Astrocyte of the spinal cord (primary cell): ENCODE measurements around the gene ERC2.
A peak's percentile ranks its signal among the peaks of the same experiment; 100 is the strongest.

ENCODE experiments used
- DNase-seq: peaks from one replicate; pipeline ENCODE4 v3.0.0; 2011; ENCODE audit warnings: low read depth, low spot score
- H3K4me3 ChIP-seq: 2 replicates; pipeline ENCODE4 v1.5.1; 2011; ENCODE audit warnings: low read depth, mild to moderate bottlenecking, low read length, moderate library complexity
- CTCF ChIP-seq: IDR thresholded peaks from 2 replicates; pipeline ENCODE4 v1.5.1; 2012; ENCODE audit warnings: low read depth, mild to moderate bottlenecking, low read length, inconsistent platforms
- in situ Hi-C: cut with HindIII; loops from 2 replicates; pipeline ENCODE4 v1.10.0; 2017; ENCODE audit warnings: low sequenced_read_pairs

The ERC2 gene

DNA sequence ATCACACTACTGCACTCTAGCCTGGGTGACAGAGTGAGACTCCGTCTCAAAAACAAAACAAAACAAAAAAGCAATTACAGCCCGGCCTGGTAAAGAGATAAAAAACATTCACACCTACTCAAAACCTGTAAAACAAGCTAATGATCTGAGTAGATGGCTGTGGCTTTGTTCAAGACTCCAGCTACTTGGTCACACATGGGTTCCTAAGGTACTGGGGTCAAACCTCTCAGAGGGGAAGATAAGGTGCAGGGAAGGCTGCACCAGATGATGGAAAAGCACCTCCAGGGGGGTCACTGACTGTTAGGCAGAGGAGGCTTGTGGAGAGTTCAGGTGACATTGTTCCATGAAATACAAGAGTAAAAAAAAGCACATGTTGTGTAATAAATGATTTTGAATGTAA, 531.0 kb downstream of the ERC2 start:
- no peak for DNase-seq
- no peak overlapping the region for H3K4me3 ChIP-seq
- TF ChIP-seq CTCF = no peak
- in situ Hi-C loops = no loop called here

GRCh38 chr3:55936549-55937052, 531.7 kb downstream of the ERC2 start:
- no peak for DNase-seq
- no peak overlapping the region for H3K4me3 ChIP-seq
- no peak for TF ChIP-seq CTCF
- in situ Hi-C loops = no loop called here

GRCh38 chr3:55935241-55935640, 533.0 kb downstream of the ERC2 start:
- in situ Hi-C loops = no loop called here
- TF ChIP-seq CTCF = no peak
- no peak overlapping the region for H3K4me3 ChIP-seq
- peak; percentile 12 for DNase-seq

- in situ Hi-C loops = no loop called here
- DNase-seq = no peak
- TF ChIP-seq CTCF = no peak
- H3K4me3 ChIP-seq = no peak overlapping the region
These were observed 533.5 kb downstream of the ERC2 start for GRCh38 chr3:55934771-55935170.

DNA sequence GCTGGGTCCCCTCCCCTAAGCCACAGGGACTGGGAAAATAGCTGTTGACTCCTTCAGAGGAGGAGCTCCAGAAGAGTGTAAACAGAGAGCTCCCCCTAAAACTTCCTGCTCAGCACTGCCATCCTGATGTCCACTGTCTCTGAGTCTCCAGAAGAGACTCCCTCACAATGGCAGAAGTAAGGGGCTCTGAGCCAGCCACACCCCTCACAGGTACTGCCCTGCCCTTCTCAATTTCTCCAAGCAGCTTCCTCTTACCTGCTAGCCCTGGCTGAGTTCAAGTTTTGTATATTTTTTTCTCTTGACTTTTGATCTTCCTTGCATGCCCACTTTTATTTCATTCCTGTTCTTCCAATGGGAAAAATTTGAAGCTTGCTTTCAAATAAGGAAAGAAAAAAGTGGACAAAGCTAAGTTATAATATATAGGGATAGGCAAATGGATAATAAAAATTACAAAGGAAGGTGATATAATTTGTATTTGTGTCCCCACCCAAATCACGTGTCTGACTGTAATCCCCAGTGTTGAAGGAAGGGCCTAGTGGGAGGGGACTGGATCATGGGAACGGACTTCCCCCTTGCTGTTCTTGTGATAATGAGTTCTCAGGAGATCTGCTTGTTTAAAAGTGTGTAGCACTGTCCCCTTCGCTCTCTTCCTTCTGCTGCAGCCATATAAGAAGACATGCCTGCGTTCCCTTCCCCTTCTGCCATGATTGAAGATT, 539.0 kb downstream of the ERC2 start:
- no peak overlapping the region for H3K4me3 ChIP-seq
- in situ Hi-C loops = no loop called here
- no peak for DNase-seq
- TF ChIP-seq CTCF = no peak

- no peak for TF ChIP-seq CTCF
- H3K4me3 ChIP-seq = no peak overlapping the region
- no peak for DNase-seq
- in situ Hi-C loops = no loop called here
These were observed 544.6 kb downstream of the ERC2 start for GRCh38 chr3:55923626-55924025.
